Fibroblast of lung (primary cell): ENCODE results near the gene BMP7.

ENCODE experiments used
- EZH2 ChIP-seq: IDR thresholded peaks from 2 replicates; pipeline ENCODE4 v1.5.1; 2012; ENCODE audit warnings: low read length, control low read depth, mild to moderate bottlenecking; ENCODE audit errors: missing control alignments
- TF ChIP-seq, protein P1 (sequence below), 2 donors: IDR thresholded peaks in 1 of 2; conservative IDR thresholded peaks in 1 of 2; 1 replicate in 1 of 2; 2 replicates in 1 of 2; pipeline ENCODE4 v1.5.1; 2011 to 2012; ENCODE audit warnings: low read length in 2 of 2, control low read depth in 1 of 2, inconsistent platforms in 1 of 2, low read depth in 1 of 2, mild to moderate bottlenecking in 1 of 2

DNA sequence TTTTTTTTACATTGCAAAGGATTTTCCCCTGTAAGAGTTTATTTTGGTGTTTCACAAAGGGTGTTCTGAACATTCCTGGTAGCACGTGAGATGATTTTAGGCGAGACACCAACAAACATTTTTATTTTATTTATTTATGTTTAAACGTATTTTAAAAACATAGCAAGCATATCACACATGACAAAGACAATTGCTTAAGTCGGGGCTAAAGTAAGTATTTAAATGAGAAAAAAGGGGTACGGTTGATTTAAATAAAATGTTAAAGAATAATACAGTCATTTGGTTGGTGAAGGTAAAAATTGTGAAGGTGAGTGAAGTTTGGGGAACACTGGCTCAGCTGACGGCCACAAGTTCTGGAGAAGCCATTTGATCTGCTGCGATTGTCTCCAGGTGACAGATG lies 129.7 kb downstream of the BMP7 start:
- TF ChIP-seq, protein P1, sequence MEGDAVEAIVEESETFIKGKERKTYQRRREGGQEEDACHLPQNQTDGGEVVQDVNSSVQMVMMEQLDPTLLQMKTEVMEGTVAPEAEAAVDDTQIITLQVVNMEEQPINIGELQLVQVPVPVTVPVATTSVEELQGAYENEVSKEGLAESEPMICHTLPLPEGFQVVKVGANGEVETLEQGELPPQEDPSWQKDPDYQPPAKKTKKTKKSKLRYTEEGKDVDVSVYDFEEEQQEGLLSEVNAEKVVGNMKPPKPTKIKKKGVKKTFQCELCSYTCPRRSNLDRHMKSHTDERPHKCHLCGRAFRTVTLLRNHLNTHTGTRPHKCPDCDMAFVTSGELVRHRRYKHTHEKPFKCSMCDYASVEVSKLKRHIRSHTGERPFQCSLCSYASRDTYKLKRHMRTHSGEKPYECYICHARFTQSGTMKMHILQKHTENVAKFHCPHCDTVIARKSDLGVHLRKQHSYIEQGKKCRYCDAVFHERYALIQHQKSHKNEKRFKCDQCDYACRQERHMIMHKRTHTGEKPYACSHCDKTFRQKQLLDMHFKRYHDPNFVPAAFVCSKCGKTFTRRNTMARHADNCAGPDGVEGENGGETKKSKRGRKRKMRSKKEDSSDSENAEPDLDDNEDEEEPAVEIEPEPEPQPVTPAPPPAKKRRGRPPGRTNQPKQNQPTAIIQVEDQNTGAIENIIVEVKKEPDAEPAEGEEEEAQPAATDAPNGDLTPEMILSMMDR (conservative IDR thresholded peaks at IDR 0.05 in 1 of 2, IDR thresholded peaks at IDR 0.05 in 1 of 2; ENCODE audit: low read depth in 1 of 2, low read length in 2 of 2) = no peak
- TF ChIP-seq EZH2 = no peak
